Esophagus squamous epithelium (tissue), 5 donors: Measurements from ENCODE around the gene DOCK8. TPM values are rescaled to one million over a fixed set of nuclear protein-coding genes. Genes with fewer than 3 reads are reported as not detected.

Source experiments
- DNase-seq: peaks from one replicate; lab custom pipeline; 2025; lab: John Stamatoyannopoulos, UW
- H3K27ac ChIP-seq, 4 donors: fragments of 200-600 bp; sonication (generic); one replicate each; pipeline ENCODE4 v1.5.1; 2016 to 2019; ENCODE audit warnings: mild to moderate bottlenecking in 1 of 4
- H3K27me3 ChIP-seq, 4 donors: fragments of 200-600 bp; sonication (generic); 1 replicate in 3 of 4; 2 replicates in 1 of 4; pipeline versions ENCODE4 v1.5.1 to v1.6.0; 2017 to 2021; ENCODE audit warnings: antibody characterized with exemption in 1 of 4
- H3K36me3 ChIP-seq, 3 donors: fragments of 200-600 bp; sonication (generic); one replicate each; pipeline ENCODE4 v1.5.1; 2016 to 2019
- H3K4me1 ChIP-seq, 3 donors: fragments of 200-600 bp; sonication (generic); one replicate each; pipeline ENCODE4 v1.5.1; 2017 to 2019
- H3K4me3 ChIP-seq, 4 donors: fragments of 200-600 bp; sonication (generic); 1 replicate in 3 of 4; 2 replicates in 1 of 4; pipeline ENCODE4 v1.5.1; 2016 to 2019; ENCODE audit warnings: mild to moderate bottlenecking in 2 of 4, moderate library complexity in 1 of 4
- H3K9me3 ChIP-seq, 3 donors: fragments of 200-600 bp; sonication (generic); one replicate each; pipeline ENCODE4 v1.5.1; 2016 to 2019
- CTCF ChIP-seq, 6 experiments: fragments of 450-650 bp in 4 of 6; fragments of 200-600 bp in 2 of 6; sonication (generic) in 2 of 6; IDR thresholded peaks; one replicate each; pipeline ENCODE4 v1.5.1; 2016 to 2019; ENCODE audit warnings: antibody characterized with exemption in 6 of 6, mild to moderate bottlenecking in 4 of 6, moderate library complexity in 4 of 6
- POLR2A ChIP-seq, 4 donors: fragments of 450-650 bp; IDR thresholded peaks; one replicate each; pipeline ENCODE4 v1.6.1; 2017; ENCODE audit warnings: antibody characterized with exemption in 4 of 4, mild to moderate bottlenecking in 4 of 4, moderate library complexity in 3 of 4
- WGBS, 2 donors: methylation state at CpG; one replicate each; pipeline ENCODE4 v1.1.5; 2018; 5-methylcytosine and 5-hydroxymethylcytosine counted together
- intact Hi-C: fragments of 100-400 bp; cut with DNase I; formaldehyde crosslinking; loops from one replicate; pipeline ENCODE4 v1.15.0; 2022
- total RNA-seq, 4 donors: library from RNA; depleted of rRNA; stranded (reverse); fragments of >200 nt; gene quantifications; one replicate each; pipeline ENCODE4 v1.1.0, GENCODE V29; 2016
- donor health status: DM: yes; HTN: yes; CAD: no.

The DOCK8 gene
- total RNA-seq, 4 donors from 2014 or later: 6.9 to 21.6 (median 15.2) TPM

- TF ChIP-seq POLR2A (IDR thresholded peaks at IDR 0.05) (no peak), CTCF (IDR thresholded peaks at IDR 0.05) (no peak)
- intact Hi-C loops: no loop called here
- H3K4me1 ChIP-seq: no peaks in the 10 kb centered on the region
- H3K9me3 ChIP-seq: no peaks in the 10 kb centered on the region
- no peaks in the 10 kb centered on the region for H3K27me3 ChIP-seq
- H3K36me3 ChIP-seq: no peaks in the 10 kb centered on the region
- H3K27ac ChIP-seq: no peak overlapping the region
- 57 to 76% methylated on average over 2 of the region's 2 CpGs for WGBS, 2 donors
- H3K4me3 ChIP-seq: no peak overlapping the region
- DNase-seq: no peak
Observed at GRCh38 chr9:264231-264630, 49.6 kb downstream of the DOCK8 start.

DNA sequence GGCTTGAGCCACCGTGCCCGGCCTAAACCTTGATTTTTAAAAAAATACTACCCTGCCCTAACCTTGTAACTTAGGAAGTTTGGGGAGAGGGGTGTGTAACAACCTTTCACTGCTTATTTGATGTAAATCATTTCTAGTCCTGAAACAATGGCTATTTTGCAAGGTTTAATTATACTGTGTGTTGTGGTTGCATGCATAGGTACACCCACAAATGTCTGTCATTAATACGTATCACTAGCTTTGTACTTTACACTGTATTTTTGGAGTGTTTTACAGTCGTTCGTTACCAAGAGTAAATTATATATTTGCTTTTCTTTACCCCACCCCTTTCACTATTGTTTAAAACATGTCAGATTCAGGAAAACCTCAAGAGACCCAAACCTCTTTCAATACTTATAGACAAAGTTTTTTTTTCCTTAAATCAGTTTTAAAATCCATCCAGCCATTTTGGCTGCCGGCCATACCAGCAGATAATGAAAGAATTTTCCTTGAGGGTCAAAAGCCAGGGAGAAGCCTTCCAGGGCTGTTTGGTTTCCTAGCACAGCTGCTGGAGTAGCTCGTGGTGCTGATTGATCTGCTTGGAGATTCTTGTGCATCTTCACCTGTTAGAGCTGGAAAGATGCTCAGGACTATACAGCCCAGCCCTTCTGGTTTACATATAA is 50.7 kb downstream of the DOCK8 start:
- 55 to 68% methylated on average over 7 of the region's 7 CpGs for WGBS, 2 donors
- H3K4me1 ChIP-seq: no peaks in the 10 kb centered on the region

DNA sequence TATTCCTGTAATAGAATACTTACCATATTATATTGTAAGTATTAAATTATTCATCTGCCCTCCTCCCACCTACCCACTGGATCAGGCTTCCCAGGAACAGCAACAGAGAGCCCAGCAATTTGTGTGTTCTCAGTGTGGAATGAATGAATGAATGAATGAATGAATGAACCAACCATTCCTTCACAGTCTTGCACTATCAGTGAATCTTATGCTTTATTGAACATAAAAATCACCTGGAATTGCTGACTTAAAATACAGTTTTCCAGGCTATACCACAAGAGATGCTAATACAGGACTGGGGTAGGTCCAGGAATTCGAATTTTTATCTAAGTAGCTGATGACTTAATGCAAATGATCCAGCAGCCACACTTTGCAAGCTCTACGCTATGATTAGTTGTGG is 51.6 kb downstream of the DOCK8 start:
- intact Hi-C loops: no loop called here
- no peaks in the 10 kb centered on the region for H3K36me3 ChIP-seq
- 91 to 100% methylated on average over 1 to 2 of the region's 2 CpGs for WGBS, 2 donors
- H3K4me1 ChIP-seq: no peaks in the 10 kb centered on the region
- H3K27me3 ChIP-seq: no peaks in the 10 kb centered on the region
- no peak overlapping the region for H3K27ac ChIP-seq
- DNase-seq: no peak
- no peaks in the 10 kb centered on the region for H3K9me3 ChIP-seq
- TF ChIP-seq POLR2A (IDR thresholded peaks at IDR 0.05): no peak
- no peak for TF ChIP-seq CTCF (IDR thresholded peaks at IDR 0.05)
- H3K4me3 ChIP-seq: no peak overlapping the region

More for the DNA sequence above, 50.7 kb downstream of the DOCK8 start:
- intact Hi-C loops: no loop called here
- H3K9me3 ChIP-seq: no peaks in the 10 kb centered on the region
- H3K27me3 ChIP-seq: no peaks in the 10 kb centered on the region
- no peaks in the 10 kb centered on the region for H3K36me3 ChIP-seq
- TF ChIP-seq POLR2A (IDR thresholded peaks at IDR 0.05) (no peak), CTCF (IDR thresholded peaks at IDR 0.05) (no peak)
- no peak overlapping the region for H3K27ac ChIP-seq
- DNase-seq: no peak
- no peak overlapping the region for H3K4me3 ChIP-seq

DNA sequence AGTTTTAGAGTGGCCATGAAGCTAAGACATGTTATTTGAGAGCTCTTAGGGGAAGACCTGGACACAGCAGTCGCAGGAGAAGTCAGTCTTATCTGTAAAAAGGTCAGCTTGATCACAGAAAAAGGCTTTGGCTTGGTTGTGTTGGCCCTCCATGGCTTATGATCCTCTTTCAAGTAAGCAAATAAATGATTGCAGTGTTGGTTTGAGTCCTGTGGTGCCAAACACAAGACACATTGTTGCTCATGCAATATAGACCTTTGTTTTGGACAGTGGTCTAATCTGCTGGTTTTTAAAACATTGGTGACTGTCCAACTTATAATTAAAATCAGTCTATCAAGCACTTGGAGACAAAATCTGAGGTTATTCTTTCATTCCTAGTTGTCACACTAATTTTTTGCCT is 54.0 kb downstream of the DOCK8 start:
- H3K9me3 ChIP-seq: no peaks in the 10 kb centered on the region
- H3K36me3 ChIP-seq: peaks cover 0 to 8% (median 0%) of the 10 kb centered on the region in 3 donors
- no peak overlapping the region for H3K27ac ChIP-seq
- no peak for DNase-seq
- no peaks in the 10 kb centered on the region for H3K27me3 ChIP-seq
- no peaks in the 10 kb centered on the region for H3K4me1 ChIP-seq
- WGBS, 2 donors: 75 to 91% methylated on average over 1 of the region's 1 CpG
- TF ChIP-seq CTCF (IDR thresholded peaks at IDR 0.05): no peak
- no peak for TF ChIP-seq POLR2A (IDR thresholded peaks at IDR 0.05)
- H3K4me3 ChIP-seq: no peak overlapping the region
- intact Hi-C loops: no loop called here

DNA sequence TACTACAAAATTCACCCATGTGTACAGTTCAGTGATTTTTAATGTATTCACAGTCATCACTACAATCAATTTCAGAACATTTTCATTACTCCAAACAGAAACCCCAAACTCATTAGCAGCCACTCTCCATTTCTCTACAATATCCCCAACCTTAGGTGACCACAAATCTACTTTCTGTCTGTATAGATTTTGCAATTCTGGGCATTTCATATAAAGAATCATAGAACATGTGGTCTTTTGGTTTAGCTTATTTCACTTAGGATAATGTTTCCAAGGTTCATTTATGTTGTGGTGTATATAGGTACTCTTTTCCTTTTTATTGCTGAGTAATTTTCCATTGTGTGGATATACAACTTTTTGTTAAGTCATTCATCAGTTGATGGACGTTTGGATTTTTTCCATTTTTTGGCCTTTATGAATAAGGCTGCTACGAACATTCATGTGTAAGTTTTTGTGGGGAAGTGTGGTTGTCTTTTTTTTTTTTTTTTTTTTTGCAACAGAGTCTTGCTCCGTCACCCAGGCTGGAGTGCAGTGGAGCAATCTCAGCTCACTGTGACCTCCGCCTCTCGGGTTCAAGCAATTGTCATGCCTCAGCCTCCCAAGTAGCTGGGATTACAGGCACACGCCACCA is 54.5 kb downstream of the DOCK8 start:
- Histone ChIP-seq H3K36me3 (peaks cover 0 to 8% (median 0%) of the 10 kb centered on the region in 3 donors), H3K27ac (no peak overlapping the region), H3K4me1 (no peaks in the 10 kb centered on the region), H3K9me3 (no peaks in the 10 kb centered on the region), H3K27me3 (no peaks in the 10 kb centered on the region), H3K4me3 (no peak overlapping the region)
- 73 to 86% methylated on average over 5 to 6 of the region's 6 CpGs for WGBS, 2 donors
- TF ChIP-seq CTCF (IDR thresholded peaks at IDR 0.05): no peak
- TF ChIP-seq POLR2A (IDR thresholded peaks at IDR 0.05): no peak
- no peak for DNase-seq
- intact Hi-C loops: no loop called here
